ENCODE data around the gene PSENEN.

PSENEN gene

DNA sequence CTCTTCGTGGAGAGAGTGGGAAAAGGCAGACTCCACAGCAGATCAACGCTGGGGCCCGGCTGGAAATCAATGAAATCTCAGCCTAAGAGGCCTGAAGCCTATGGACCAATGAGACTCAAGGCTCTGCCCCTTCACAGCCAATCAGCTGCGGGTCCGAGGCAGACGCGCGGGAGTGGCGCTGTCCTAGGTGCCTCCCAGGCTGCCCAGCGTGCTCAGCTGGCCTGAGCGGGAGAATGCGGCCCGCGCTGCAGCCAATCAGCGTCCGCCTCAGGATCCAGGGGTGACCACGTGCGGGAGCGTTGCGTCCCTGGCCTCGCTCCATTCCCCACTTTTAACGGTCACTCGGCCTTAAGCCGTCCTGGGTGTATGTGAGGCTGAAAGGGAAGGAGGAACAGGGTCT, 41.2 kb upstream of the PSENEN start, which contains the start of gene ZBTB32 (continued):
- no peak for TF ChIP-seq TCF4 (CRISPR knock-in tag; IDR thresholded peaks at IDR 0.05; ENCODE audit: borderline replicate concordance)
- TF ChIP-seq ZFP30 (CRISPR knock-in tag; IDR thresholded peaks at IDR 0.05) = no peak
- TF ChIP-seq ZC3H10 (CRISPR knock-in tag; IDR thresholded peaks at IDR 0.05) = no peak
- TF ChIP-seq, protein P1, sequence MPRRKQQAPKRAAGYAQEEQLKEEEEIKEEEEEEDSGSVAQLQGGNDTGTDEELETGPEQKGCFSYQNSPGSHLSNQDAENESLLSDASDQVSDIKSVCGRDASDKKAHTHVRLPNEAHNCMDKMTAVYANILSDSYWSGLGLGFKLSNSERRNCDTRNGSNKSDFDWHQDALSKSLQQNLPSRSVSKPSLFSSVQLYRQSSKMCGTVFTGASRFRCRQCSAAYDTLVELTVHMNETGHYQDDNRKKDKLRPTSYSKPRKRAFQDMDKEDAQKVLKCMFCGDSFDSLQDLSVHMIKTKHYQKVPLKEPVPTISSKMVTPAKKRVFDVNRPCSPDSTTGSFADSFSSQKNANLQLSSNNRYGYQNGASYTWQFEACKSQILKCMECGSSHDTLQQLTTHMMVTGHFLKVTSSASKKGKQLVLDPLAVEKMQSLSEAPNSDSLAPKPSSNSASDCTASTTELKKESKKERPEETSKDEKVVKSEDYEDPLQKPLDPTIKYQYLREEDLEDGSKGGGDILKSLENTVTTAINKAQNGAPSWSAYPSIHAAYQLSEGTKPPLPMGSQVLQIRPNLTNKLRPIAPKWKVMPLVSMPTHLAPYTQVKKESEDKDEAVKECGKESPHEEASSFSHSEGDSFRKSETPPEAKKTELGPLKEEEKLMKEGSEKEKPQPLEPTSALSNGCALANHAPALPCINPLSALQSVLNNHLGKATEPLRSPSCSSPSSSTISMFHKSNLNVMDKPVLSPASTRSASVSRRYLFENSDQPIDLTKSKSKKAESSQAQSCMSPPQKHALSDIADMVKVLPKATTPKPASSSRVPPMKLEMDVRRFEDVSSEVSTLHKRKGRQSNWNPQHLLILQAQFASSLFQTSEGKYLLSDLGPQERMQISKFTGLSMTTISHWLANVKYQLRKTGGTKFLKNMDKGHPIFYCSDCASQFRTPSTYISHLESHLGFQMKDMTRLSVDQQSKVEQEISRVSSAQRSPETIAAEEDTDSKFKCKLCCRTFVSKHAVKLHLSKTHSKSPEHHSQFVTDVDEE (CRISPR knock-in tag; IDR thresholded peaks at IDR 0.05) = no peak
- no peak for TF ChIP-seq SNAI2 (CRISPR knock-in tag; IDR thresholded peaks at IDR 0.05)
- no peak for TF ChIP-seq CREB5 (CRISPR knock-in tag; IDR thresholded peaks at IDR 0.05; ENCODE audit: low read depth)
- TF ChIP-seq PATZ1 (CRISPR knock-in tag; IDR thresholded peaks at IDR 0.05; ENCODE audit: borderline replicate concordance) = no peak

GRCh38 chr19:35708391-35708790, 37.1 kb upstream of the PSENEN start:
- no peak for ATAC-seq

GRCh38 chr19:35710784-35711723, 34.4 kb upstream of the PSENEN start:
- ATAC-seq = no peak; the same call in 2 of the 3 replicates
- TF ChIP-seq ISL1 (CRISPR knock-in tag; IDR thresholded peaks at IDR 0.05) (no peak), PATZ1 (CRISPR knock-in tag; IDR thresholded peaks at IDR 0.05; ENCODE audit: borderline replicate concordance) (no peak), ZFP30 (CRISPR knock-in tag; IDR thresholded peaks at IDR 0.05) (no peak), PPARA (CRISPR knock-in tag; IDR thresholded peaks at IDR 0.05; ENCODE audit: borderline replicate concordance) (no peak), TCF4 (CRISPR knock-in tag; IDR thresholded peaks at IDR 0.05; ENCODE audit: borderline replicate concordance) (no peak), ESRRG (CRISPR knock-in tag; IDR thresholded peaks at IDR 0.05) (no peak), POU6F1 (CRISPR knock-in tag; IDR thresholded peaks at IDR 0.05; ENCODE audit: borderline replicate concordance, low read depth) (no peak), SNAI2 (CRISPR knock-in tag; IDR thresholded peaks at IDR 0.05) (no peak), ARNTL (CRISPR knock-in tag; IDR thresholded peaks at IDR 0.05; ENCODE audit: borderline replicate concordance, low read depth) (no peak), ZNF8 (CRISPR knock-in tag; IDR thresholded peaks at IDR 0.05) (no peak), ZNF70 (CRISPR knock-in tag; IDR thresholded peaks at IDR 0.05) (no peak), CSDC2 (CRISPR knock-in tag; IDR thresholded peaks at IDR 0.05) (no peak), ZFP3 (CRISPR knock-in tag; IDR thresholded peaks at IDR 0.05) (no peak), OSR1 (CRISPR knock-in tag; IDR thresholded peaks at IDR 0.05) (no peak), BACH2 (CRISPR knock-in tag; IDR thresholded peaks at IDR 0.05; ENCODE audit: borderline replicate concordance) (no peak), GLIS3 (CRISPR knock-in tag; IDR thresholded peaks at IDR 0.05) (no peak), ZC3H10 (CRISPR knock-in tag; IDR thresholded peaks at IDR 0.05) (no peak)
- TF ChIP-seq, protein P1 (CRISPR knock-in tag; IDR thresholded peaks at IDR 0.05) = no peak
- TF ChIP-seq, protein P2, sequence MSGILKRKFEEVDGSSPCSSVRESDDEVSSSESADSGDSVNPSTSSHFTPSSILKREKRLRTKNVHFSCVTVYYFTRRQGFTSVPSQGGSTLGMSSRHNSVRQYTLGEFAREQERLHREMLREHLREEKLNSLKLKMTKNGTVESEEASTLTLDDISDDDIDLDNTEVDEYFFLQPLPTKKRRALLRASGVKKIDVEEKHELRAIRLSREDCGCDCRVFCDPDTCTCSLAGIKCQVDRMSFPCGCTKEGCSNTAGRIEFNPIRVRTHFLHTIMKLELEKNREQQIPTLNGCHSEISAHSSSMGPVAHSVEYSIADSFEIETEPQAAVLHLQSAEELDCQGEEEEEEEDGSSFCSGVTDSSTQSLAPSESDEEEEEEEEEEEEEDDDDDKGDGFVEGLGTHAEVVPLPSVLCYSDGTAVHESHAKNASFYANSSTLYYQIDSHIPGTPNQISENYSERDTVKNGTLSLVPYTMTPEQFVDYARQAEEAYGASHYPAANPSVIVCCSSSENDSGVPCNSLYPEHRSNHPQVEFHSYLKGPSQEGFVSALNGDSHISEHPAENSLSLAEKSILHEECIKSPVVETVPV (CRISPR knock-in tag; IDR thresholded peaks at IDR 0.05) = no peak

More at GRCh38 chr19:35708391-35708790, 37.1 kb upstream of the PSENEN start:
- TF ChIP-seq ISL1 (CRISPR knock-in tag; IDR thresholded peaks at IDR 0.05) = no peak

Measured in SK-N-SH treated with all-trans-retinoic acid at 6 μM for 48 hours (cell line).